Activated CD4-positive, alpha-beta T cell treated with anti-CD3 and anti-CD28 coated beads, Interleukin-2, Interleukin-4, amounts not matched to agents 100 ng/mL and 50 ng/mL, durations not matched to agents 16 hours and 8 hours (primary cell): Measurements from ENCODE around the gene HTRA2.

Source experiments
- DNase-seq: peaks from one replicate; pipeline ENCODE4 v3.0.0-alpha.2; 2020; ENCODE audit warnings: low spot score

Gene HTRA2

DNA sequence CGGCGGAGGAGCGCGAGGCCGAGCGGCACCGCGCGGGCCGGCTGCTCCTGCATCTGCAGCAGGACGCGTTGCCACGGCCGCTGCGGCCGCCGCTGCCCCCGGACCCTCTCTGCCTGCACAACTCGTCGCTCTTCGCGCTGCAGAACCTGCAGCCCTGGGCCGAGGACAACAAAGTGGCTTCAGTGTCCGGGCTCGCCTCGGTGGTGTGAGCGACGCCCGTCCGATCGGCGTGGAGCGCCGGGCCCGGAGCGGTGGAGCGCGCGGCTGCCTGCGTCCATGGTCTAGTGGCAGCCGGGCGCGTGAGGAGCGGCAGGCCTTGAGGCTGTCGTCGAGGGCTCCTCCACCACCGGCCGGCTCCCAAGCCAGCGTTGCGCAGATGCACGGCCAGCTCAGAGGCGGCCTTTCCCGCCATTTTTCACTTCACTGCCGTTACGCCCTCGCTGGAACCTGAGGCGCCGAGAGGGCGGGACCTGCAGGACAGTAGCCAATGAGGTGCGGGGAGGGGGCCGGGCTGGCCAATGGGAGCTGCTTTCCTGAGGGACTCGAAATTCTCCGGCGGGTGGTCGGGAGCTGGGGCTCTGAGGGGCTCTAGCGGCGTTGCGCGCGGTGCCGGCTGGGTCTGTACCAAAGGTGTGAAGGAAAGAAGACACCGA is 13.6 kb upstream of the HTRA2 start:
- peak; percentile 72 for DNase-seq

DNA sequence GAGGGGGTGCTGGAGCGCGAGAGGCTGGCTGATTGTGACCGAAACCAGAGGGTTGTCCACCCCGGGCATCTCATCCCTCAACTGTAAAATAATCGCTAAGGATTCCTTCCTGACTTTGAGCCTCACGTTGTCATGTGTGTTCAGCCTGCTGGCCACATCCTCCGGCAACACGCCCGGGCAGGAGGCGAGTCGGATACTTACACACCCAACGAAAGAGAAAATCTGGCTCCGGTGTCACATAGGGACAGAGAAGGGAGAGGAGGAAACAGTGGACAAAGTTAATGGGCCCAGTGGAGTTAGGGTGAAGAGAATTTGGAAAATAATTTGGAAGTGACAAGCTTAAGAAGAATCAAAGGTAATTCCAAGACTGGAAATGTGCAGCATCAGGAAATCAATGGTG is 13.1 kb upstream of the HTRA2 start:
- no peak for DNase-seq

- no peak for DNase-seq
These were observed 7.2 kb upstream of the HTRA2 start for GRCh38 chr2:74522516-74522915.

- no peak for DNase-seq
These were observed 5.7 kb upstream of the HTRA2 start for GRCh38 chr2:74524005-74524404.

GRCh38 chr2:74524955-74525716 is 4.6 kb upstream of the HTRA2 start:
- DNase-seq = no peak

DNA sequence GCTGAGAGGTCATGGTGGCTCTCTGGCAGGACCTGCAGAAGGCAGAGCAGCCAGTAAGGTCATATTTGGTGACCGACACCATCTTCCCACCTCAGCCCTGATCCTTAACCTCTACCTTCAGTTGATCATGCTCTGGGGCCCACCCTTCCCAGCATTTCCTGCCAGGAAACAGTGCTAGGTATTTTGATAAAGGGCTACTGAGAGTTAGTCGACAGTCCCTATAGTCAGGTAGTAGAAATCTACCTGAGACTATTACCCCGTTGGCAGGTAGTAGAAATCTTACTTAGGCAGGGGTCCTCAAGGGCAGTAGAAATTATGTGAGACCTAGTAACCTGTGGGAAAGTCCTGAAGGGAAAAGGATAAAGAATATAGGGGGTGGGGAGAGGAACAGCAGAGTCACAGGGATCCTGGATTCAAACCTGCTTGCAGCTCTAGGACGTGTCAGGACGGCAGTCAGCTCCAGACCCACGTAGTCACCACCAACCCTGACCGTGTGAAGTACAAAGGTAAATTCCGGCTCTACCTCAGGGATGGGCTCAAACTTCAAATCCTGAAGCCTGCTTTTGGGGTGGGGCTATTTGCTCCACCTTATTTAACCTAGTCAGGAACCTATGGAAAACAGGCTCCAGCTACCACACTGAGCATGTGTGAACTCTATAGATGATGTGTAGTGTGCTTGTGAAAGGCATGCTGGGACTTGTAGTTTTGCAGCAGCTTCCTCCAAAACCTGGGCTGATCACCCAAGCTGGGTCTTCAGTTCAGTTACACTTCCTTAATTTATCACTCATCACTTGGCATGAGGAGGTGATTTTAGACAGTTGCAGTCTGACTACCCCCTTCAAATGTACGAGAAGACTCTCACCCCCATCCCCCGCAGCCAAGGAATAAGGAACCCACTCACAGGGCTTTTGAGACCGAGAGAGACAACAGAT is 3.8 kb upstream of the HTRA2 start, which contains the start of gene DQX1:
DQX1 (minus strand) TSS at position 515 of the 932 bp plus-strand sequence; CDS start at position 13, 502 bp downstream.
- peak; percentile 52 for DNase-seq

DNA sequence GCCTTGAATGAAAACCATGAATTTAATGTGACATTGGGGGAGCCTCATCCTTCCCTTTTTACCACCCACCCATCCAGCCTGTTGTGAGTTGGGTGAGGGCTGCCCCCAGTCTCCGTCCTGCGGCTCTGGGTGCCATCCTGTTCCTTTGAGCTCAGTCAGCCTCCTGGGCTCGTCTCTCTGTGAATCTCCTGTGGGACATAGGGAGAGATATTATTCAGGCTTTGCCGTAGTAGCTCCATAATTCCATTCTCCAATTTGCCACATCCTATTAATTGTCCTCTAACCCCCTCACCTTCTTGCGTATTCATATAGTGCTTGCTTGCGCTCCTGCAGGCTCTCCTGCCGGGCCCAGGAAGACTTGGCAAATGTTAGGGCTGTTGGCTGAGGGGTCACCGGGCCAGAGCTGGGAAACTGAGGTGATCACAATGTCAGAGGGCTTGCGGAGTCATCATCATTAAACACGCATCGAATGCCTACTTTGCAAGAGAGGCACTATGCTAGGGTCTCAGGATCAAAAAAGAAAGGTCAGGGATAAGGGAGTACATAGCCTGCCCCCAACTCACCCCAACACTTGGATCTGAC is 3.0 kb upstream of the HTRA2 start:
- no peak for DNase-seq

DNA sequence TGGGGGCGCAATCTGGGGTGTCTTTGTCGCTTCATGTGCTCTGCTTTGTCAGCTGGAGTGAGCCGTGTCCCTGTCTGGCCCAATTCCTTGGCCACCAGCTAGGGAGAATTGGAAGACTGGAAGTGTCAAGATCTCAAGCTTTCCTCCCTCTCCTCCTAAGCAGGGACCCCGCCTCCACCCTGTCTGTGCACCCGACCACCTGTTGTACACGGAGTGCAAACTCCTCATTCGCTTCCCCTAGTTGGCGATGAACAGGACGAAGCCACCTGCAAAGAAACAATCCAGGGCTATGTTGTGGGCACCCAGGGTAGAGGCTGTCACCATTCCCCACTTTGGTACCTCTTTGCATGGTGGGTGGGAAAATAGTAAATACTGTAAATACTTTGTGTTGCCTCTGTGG is 2.0 kb upstream of the HTRA2 start:
- DNase-seq = no peak

DNA sequence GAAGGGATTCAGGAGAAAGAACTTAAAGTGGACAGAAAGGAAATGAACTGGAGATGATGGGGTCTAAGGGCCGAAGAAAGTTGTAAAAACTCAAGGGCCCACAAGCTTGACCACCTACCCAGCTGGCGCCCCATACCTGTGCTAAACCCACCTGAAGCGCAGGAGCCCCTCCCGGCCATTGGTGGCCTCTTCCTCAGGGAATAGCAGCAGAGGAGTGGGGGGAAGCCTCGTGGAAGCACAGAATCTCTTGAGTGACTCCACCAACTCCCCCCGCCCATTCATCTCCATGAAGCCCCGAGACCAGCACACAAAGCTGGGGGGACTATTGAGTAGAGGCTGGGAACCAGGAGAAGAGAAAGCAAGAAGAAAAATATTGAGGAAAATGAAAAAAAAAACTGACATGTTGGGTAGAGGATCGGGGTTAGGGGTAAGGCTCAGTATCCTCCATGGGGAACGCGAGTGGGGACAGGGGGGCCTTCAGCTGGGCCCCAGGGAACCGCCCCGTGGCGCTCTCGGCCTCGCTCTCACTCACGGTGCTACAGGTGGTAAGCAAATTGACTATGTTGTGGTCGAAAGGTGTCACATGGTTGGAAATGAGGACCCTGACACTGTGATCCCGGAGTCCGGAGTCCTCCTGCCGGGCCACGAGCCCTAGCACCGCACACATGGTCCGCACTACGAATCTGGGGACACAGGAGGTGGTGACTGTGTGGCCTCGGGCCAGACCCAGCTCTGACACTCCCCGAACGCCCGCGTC is 955 bp upstream of the HTRA2 start:
- DNase-seq = no peak

DNA sequence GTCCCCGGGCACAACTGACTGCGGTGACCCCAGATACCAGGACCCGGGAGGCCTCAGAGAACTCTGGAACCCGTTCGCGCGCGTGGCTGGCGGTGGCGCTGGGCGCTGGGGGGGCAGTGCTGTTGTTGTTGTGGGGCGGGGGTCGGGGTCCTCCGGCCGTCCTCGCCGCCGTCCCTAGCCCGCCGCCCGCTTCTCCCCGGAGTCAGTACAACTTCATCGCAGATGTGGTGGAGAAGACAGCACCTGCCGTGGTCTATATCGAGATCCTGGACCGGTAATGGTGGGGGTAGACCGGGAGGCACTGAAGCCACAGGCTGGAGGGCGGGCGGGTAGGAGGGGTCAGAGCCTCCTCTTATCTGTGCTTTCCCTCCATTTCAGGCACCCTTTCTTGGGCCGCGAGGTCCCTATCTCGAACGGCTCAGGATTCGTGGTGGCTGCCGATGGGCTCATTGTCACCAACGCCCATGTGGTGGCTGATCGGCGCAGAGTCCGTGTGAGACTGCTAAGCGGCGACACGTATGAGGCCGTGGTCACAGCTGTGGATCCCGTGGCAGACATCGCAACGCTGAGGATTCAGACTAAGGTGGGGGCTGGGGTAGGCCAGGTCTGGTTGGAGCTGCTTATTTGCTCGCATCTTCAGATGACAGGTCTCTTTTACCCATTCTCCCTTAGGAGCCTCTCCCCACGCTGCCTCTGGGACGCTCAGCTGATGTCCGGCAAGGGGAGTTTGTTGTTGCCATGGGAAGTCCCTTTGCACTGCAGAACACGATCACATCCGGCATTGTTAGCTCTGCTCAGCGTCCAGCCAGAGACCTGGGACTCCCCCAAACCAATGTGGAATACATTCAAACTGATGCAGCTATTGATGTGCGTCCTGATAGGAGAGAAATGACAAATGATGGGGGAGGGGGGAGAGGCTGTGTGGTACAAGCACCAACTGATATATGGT is 780 bp downstream of the HTRA2 start:
- peak; percentile 75 for DNase-seq

GRCh38 chr2:74531666-74532065 is 1.9 kb downstream of the HTRA2 start:
- no peak for DNase-seq

DNA sequence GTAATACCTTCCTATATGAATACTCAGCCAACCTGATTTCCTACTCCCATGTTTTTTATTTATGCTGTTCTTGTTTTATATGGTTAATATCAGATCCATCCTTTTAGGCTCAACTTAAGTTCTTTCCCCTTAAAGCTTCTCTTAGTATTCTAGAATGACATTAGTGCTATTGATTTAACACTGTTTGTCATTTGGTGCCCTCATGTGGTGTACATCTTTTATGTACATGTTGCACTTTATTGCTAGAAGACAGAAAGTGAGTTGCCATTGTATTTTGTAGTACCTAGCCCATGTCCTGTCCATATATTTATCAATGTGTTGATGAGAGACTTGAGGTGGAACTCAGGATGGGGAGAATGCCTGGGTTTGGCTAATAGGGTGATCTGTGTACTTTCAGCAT is 2.5 kb downstream of the HTRA2 start:
- DNase-seq = peak; percentile 38

DNA sequence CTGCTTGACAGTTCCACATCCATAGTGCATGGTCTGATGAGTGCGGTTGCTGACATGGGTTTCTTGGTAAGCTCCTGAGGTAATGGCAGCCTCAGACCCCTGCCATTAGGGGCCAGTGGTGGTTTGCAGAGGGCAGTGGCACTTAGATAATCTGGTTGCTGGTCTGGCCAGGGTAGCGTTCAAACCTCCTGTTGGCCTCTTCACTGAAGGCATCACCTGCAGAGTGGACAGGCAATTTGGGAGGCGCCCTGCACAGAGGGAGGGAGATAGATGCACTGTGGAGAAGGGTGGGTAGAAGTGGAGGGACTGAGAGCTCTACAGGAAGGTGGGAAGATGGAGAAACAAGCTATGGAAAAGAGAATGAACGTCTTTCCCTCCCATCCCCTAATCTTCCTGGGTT is 3.7 kb downstream of the HTRA2 start:
- DNase-seq = no peak

GRCh38 chr2:74534411-74534810 is 4.7 kb downstream of the HTRA2 start:
- DNase-seq = no peak

DNA sequence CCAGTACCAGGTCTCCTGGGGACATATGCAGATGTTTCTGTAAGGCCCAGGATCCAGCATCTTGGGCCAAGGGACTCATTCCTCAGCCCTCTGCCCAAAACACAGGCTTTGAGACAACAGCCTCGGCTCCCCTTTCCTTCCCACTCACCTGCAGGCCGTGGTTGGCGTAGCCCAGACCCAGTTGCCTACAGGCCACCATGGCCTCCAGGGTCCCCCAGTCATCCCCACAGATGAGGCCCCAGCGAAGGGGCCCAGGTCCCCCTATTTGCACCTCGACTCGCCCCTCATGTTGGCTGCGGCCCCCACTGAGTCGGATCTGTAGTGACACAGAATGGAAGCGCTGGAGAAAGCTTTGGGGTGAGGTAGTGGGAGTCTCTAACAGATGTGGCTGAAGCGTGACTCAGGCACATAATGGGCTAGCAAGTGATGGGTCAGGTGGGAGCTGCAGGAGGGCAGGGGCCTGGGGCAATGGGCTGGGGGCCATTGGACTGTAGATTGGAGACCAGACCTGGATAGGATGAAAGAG is 5.8 kb downstream of the HTRA2 start:
- DNase-seq = no peak

- no peak for DNase-seq
These were observed 6.6 kb downstream of the HTRA2 start for GRCh38 chr2:74536166-74536950.

DNA sequence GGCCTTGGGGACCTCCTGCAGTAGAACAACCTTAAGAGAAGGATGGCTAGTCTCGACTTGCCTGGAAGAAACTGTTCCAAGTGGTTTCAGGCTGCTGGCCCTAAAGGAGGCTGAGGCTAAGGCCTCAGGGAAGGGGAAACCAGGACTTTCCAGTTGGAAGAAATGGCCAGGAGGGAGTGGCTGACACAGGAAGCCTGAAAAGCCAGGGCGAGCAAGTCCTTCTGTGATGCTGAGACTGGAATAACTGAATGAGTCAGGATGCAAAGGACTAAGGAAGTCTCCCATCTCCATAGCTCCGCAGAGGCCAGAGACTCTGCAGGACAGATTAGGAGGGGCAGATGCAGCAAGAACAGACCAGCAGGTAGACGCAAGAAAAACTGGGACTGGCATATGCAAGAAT is 7.4 kb downstream of the HTRA2 start:
- no peak for DNase-seq

DNA sequence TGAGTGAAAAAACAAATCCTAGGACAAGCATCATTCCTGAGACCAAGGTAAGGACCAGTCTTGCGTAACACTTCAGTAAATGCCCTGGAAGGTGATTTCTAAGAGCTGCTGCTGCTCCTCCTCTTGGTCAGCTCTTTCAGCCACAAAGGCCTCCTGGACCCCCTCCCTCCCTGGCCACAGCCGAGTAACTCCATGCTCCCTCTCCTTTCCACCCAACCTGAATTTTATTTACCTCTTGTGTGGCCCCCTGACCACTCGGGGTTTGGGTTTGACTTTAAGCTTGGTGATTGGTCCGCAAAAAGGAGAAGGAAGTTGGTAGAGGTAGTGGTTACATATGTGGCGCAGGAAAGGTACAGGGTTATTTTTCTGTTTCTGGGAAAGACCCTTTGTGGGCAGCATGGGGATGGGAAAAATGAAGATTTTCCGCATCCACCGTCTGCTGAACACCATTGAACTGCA is 9.2 kb downstream of the HTRA2 start:
- no peak for DNase-seq

DNA sequence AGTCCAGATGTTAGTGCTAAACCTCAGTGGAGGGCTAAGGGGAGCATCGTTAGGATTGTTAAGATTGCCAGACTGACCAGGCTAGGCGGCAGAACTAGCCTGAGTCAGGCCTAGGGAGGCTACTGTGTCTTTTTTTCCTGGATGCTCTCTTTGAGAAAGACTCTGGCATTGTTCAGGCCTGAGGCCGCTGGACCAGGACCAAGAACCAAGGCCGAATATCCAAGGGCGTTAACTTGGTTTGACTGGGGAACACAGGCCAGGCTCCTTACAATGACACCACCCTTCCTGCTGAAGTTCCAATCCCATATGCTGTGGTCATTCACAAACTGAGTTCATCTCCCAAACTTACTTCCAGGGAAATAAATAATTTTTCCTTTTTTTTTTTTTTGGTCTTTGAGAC is 10.6 kb downstream of the HTRA2 start:
- DNase-seq = no peak
